HG03439 (cell line): ENCODE data around the gene TNIP1.

ENCODE experiments used
- ATAC-seq: cut with Tn5 transposase; IDR thresholded peaks from one replicate; pipeline ENCODE4 v1.9.1; 2021; ENCODE audit warnings: mild to moderate bottlenecking, moderate library complexity; ENCODE audit not compliant: unreplicated experiment

The TNIP1 gene

GRCh38 chr5:151106043-151106442, 25.2 kb upstream of the TNIP1 start:
- no peak for ATAC-seq

DNA sequence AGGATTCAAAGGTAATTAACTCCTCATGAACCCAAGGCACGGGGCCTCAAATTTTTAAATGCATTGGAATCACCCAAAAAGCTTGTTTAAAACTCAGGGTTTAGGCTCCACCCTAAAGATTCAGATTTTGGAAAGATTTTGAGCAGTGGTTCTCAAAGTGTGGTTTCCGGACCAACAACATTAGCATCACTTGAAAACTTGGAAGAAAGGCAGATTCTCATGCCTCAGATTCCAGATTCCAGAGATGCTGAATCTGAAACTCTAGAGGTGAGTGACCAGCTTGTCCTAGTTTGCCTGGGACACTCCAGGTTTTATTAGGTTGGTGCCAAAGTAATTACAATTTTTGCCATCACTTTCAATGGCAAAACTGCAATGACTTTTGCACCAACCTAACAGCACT, 24.7 kb upstream of the TNIP1 start:
- ATAC-seq: no peak

DNA sequence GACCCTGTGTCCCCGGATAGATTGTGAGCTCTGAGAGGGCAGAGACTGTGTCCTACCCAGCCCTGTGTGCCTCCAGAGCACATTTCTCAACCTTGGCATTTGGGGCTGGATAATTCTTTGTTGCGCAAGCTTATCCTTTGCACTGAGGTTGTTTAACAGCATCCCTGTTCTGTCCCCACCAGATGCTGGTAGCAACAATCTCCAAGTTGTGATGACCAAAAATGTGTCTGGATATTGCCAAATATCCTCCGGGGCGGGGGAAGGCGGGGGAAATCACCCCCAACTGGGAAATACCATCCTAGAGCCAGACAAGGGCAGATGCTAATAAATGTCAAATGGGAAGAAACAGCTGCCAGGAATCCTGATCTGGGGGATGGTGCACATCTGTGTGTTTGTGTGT, 24.0 kb upstream of the TNIP1 start:
- ATAC-seq: no peak

DNA sequence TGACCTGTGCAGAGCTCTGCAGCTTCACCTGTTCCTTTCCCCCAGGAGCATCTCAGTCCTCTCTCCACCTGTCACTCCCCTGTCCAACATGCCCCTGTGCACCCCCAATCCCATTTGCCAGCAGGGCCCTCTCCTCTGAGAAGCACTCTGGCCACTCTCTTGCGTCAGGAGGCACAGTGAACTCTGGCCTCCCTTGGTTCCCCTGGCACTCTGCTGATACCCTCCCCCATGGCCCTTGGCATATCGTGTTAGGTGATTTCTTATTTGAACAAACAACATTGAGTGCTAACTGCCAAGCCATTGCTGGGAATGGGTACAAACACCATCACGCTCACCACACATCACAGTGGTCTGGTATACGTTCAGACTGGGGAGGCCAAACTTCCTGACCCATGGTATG, 20.9 kb upstream of the TNIP1 start:
- ATAC-seq: no peak

DNA sequence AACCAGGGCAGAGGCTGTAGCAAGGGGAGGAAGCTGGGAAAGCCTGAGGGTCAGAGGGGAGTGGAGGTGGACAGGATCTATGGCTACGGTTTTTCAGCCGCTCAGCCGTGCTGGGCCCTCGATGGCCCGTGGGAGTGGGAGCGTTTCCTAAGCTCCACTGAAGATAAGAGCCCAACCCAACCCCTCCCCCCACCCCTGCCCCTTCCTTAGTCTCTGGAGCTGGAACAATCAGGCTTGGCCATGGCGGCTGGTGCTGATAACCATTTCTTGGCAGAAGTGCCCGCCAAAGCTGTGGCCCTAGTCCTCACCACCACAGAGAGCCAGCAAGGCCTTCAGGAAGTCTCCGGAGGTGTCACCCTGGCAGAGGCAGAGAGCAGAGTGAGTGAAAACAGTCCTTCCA, 20.3 kb upstream of the TNIP1 start:
- no peak for ATAC-seq

GRCh38 chr5:151100681-151101080, 19.8 kb upstream of the TNIP1 start:
- no peak for ATAC-seq

DNA sequence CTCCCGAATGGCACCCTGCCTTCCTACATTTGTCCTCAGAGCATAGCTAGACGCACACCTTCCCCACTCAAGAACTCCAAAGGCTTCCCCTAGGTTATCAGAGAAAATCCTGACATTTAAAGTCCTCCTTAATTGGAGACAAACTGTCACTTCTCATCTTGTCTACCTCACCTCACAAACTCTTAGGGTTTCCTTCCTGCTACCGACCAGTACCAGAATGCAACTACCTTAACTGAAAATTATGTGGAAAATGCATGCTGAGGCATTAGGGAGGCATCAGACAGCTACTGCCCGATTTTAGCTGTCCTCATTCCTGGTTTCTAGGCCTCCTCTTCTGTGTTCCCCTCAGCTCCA, 17.9 kb upstream of the TNIP1 start:
- ATAC-seq: no peak

- ATAC-seq: peak; percentile 30
These were observed 17.3 kb upstream of the TNIP1 start for GRCh38 chr5:151097820-151098767.

GRCh38 chr5:151097061-151097460, 16.2 kb upstream of the TNIP1 start:
- ATAC-seq: no peak

DNA sequence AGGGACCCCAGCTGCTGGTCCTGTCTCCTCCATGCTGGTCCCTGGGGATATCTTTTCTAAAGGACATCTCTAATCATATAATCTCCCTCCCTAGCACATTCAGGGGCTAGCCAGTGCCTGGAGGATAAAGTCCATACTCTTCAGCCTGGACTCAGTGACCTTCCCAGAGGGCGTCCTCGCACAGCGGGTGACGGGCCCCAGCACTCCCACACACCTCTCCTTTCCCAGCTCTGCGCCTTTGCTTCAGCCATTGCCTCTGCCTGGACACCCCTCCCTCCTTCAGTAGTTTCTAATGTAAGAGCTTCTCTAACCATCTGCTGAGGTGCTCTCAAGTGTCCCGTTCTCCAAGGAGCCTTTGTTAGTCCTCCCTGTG, 15.2 kb upstream of the TNIP1 start:
- no peak for ATAC-seq

- ATAC-seq: no peak
These were observed 14.6 kb upstream of the TNIP1 start for GRCh38 chr5:151095341-151096000.

GRCh38 chr5:151094852-151095245, 14.0 kb upstream of the TNIP1 start:
- ATAC-seq: no peak

GRCh38 chr5:151094030-151094851, 13.4 kb upstream of the TNIP1 start:
- ATAC-seq: peak; percentile 76

- peak; percentile 9 for ATAC-seq
These were observed 12.6 kb upstream of the TNIP1 start for GRCh38 chr5:151093476-151093889.

DNA sequence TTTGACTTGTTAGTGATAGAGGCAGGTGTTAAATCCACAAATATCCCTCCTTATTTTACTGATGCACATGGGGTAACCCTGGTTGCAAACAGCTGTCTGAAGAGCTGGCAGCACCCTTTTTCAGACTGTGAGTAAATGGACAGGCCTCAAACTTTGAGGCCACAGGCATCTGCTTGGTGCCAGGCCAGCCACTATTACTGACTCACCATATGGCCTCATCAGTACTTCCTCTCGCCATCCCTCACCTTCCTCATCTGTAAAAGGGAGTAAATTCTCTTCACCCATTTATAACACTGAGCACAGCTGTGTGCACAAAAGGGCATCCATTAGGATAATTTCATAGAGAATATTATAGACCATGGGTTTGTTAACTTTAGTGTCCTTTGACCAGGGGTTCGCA, 11.9 kb upstream of the TNIP1 start:
- ATAC-seq: no peak

- no peak for ATAC-seq
These were observed 8.9 kb upstream of the TNIP1 start for GRCh38 chr5:151089726-151090125.

DNA sequence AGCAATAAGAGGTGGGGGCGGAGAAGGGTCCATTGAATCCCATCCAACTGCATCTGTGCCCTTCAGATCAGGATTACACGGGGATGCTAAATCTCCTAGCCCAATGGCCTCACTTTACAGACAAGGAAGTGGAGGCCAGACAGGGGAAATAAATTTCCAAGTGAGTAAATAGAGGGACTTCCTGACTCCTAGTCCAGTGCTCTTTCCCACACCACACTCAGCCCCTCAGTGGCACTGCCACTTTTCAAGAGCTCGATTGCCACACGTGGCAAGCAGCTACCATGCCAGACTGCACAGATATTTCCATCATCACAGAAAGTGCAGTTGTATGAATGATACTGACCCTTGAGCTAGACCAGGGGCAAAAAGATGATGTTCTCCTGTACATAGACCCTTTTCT, 8.2 kb upstream of the TNIP1 start:
- no peak for ATAC-seq

- no peak for ATAC-seq
These were observed 6.7 kb upstream of the TNIP1 start for GRCh38 chr5:151087486-151087885.

GRCh38 chr5:151086905-151087360, 6.1 kb upstream of the TNIP1 start:
- peak; percentile 61 for ATAC-seq

DNA sequence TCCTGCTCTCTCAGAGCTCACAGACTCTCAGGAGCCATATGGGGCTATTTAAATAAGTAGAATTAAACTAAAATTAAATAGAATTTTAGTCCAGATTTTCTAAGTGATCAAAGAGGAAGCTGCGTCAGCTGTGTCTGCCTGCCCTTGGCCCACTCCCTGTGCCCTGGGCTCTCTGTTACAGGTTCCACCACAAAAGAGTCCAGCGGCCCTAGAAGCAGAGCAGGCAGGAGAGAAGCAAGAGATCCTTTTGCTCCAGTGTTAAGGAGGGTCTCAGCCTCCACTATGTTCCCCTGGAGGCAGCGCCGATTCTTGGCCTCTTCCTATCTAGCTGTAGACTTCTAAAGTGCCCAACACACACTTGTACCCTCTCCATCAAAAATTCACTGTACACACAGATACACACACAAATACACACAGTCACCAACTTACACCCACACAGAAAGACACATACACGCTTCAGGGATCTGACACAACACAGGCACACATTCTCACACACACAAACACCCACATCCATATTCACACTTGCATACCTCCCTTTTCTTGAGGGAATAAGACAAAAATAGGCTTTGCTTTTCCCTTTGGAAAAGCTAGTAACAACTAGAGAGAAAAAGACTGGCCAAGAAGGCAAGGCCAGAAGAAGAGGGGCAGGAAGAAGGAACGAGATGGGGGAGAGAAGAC, 5.5 kb upstream of the TNIP1 start:
- ATAC-seq: no peak

DNA sequence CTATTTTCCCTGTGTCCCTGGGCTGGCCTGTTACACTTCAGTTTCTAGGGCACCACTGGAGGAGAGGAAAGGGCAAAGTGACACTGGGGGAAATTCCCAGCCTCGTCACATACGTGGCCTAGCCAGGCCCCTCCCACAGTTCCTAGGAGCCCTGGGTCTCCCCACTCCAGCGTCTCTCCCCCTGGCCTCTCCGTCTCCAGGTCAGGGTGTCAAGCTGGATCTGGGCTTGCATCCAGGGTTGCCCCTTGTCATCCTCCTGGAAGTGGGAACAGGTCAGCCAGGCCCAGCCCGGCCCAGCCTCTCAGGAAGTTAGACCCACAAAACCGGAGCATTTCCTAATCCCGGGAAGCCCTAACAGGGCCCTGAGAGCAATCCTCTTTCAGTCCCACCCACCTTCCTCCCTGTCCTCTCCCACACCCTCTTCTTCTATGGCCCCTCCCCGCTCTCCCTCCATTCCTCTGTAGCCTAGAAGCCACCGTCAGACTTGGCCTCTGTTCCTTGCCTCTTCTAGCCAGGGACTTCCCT, 4.7 kb upstream of the TNIP1 start:
- no peak for ATAC-seq
